ENCODE measurements around the gene DACH2. TPM values are rescaled to one million over a fixed set of nuclear protein-coding genes. Genes with fewer than 3 reads are reported as not detected.

The DACH2 gene
- total and polyA plus RNA-seq, 12 donors: not detected

- TF ChIP-seq, protein P1, sequence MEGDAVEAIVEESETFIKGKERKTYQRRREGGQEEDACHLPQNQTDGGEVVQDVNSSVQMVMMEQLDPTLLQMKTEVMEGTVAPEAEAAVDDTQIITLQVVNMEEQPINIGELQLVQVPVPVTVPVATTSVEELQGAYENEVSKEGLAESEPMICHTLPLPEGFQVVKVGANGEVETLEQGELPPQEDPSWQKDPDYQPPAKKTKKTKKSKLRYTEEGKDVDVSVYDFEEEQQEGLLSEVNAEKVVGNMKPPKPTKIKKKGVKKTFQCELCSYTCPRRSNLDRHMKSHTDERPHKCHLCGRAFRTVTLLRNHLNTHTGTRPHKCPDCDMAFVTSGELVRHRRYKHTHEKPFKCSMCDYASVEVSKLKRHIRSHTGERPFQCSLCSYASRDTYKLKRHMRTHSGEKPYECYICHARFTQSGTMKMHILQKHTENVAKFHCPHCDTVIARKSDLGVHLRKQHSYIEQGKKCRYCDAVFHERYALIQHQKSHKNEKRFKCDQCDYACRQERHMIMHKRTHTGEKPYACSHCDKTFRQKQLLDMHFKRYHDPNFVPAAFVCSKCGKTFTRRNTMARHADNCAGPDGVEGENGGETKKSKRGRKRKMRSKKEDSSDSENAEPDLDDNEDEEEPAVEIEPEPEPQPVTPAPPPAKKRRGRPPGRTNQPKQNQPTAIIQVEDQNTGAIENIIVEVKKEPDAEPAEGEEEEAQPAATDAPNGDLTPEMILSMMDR (IDR thresholded peaks at IDR 0.05): no peak
- Histone ChIP-seq H3K27ac (no peak overlapping the region), H3K4me1 (no peaks in the 10 kb centered on the region), H3K9me3 (peaks cover 0 to 17% (median 0%) of the 10 kb centered on the region in 11 donors), H3K27me3 (no peaks in the 10 kb centered on the region), H3K36me3 (no peaks in the 10 kb centered on the region), H3K4me3 (no peak overlapping the region)
- DNase-seq: no peak
- 81 to 84% methylated on average over 3 of the region's 3 CpGs for WGBS, 2 donors
- intact Hi-C loops (cut with DNase I): no loop called here
- ATAC-seq: no peak
These were observed 576.0 kb downstream of the DACH2 start for GRCh38 chrX:86724277-86724676.

DNA sequence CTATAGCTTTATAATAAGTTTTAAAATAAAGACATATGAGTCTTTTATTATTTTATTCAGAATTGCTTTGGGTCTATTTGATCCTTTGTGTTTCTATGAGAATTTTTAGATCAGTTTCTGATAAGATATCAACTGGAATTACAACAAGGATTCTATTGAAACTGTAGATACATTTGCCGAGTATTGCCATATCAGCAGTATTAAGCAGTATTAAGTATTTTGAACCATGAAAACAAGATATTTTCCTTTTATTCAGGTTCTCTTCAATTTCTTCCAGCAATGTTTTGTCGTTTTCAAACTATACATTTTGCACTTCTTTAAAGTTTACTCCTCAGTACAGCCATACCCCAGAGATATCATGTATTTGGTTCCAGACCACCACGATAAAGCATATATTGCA lies 598.8 kb downstream of the DACH2 start:
- no peak for ATAC-seq
- no peak overlapping the region for H3K27ac ChIP-seq
- no peaks in the 10 kb centered on the region for H3K27me3 ChIP-seq
- H3K36me3 ChIP-seq: no peaks in the 10 kb centered on the region
- TF ChIP-seq, protein P1 (IDR thresholded peaks at IDR 0.05): no peak
- 74 to 77% methylated on average over 3 of the region's 3 CpGs for WGBS, 2 donors
- no peak overlapping the region for H3K4me3 ChIP-seq
- H3K9me3 ChIP-seq: no peaks in the 10 kb centered on the region
- H3K4me1 ChIP-seq: no peaks in the 10 kb centered on the region
- intact Hi-C loops (cut with DNase I): no loop called here
- no peak for DNase-seq

DNA sequence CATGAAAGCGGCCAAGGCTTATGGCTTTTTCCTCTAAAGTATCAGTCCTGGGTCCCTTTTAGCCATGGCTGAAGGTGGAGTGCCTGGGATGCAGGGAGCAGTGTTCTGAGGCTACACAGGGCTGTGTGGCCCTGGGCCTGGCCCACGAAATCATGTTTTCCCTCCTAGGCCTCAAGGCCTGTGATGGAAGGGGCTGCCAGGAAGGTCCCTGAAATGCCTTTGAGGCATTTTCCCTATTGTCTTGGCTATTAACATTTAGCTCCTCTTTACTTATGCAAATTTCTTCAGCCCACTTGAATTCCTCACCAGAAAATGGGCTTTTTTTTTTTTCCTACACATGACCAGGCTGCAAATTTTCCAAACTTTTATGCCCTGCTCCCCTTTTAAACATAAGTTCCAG lies 657.0 kb downstream of the DACH2 start:
- TF ChIP-seq, protein P1 (IDR thresholded peaks at IDR 0.05): no peak
- intact Hi-C loops (cut with DNase I): no loop called here
- 72 to 83% methylated on average over 2 of the region's 2 CpGs for WGBS, 2 donors
- Histone ChIP-seq H3K27ac (no peak overlapping the region), H3K9me3 (peaks cover 0 to 14% (median 0%) of the 10 kb centered on the region in 11 donors), H3K27me3 (no peaks in the 10 kb centered on the region), H3K4me3 (no peak overlapping the region), H3K4me1 (no peaks in the 10 kb centered on the region), H3K36me3 (no peaks in the 10 kb centered on the region)
- ATAC-seq (no peak), DNase-seq (no peak)

GRCh38 chrX:86806786-86807185 lies 658.5 kb downstream of the DACH2 start:
- Histone ChIP-seq H3K9me3 (peaks cover 0 to 14% (median 0%) of the 10 kb centered on the region in 11 donors), H3K4me3 (no peak overlapping the region), H3K36me3 (no peaks in the 10 kb centered on the region), H3K27ac (no peak overlapping the region), H3K4me1 (no peaks in the 10 kb centered on the region), H3K27me3 (no peaks in the 10 kb centered on the region)
- WGBS, 2 donors: 26 to 32% methylated on average over 2 of the region's 2 CpGs
- intact Hi-C loops (cut with DNase I): no loop called here
- ATAC-seq: no peak
- no peak for DNase-seq
- TF ChIP-seq, protein P1 (IDR thresholded peaks at IDR 0.05): peak in 4 of 9 donors; percentile 14 to 34 (median 26)
